SU-DHL-6 (cell line): ENCODE results near the gene BOD1.

Experiments
- H2AFZ ChIP-seq: fragments of 200-600 bp; sonication (generic); 2 replicates; pipeline ENCODE4 v1.6.1; 2014; ENCODE audit warnings: low read depth, mild to moderate bottlenecking, moderate library complexity, mixed read lengths, antibody characterized with exemption, low read length; ENCODE audit not compliant: severe bottlenecking
- H3F3A ChIP-seq: fragments of 200-600 bp; shearing (Covaris generic); 2 replicates; pipeline ENCODE4 v1.6.0; 2016; ENCODE audit warnings: antibody characterized with exemption, mild to moderate bottlenecking; ENCODE audit not compliant: insufficient read depth
- H3K27ac ChIP-seq: fragments of 200-600 bp; sonication (generic); 2 replicates; pipeline ENCODE4 v1.5.1; 2016; ENCODE audit warnings: low read depth, mild to moderate bottlenecking, low read length, moderate library complexity, mixed read lengths
- H3K27me3 ChIP-seq: fragments of 200-600 bp; sonication (generic), shearing (Covaris generic); 2 replicates; pipeline ENCODE4 v1.6.0; 2014; ENCODE audit warnings: mild to moderate bottlenecking, low read length
- H3K36me3 ChIP-seq: fragments of 200-600 bp; sonication (generic); 2 replicates; pipeline ENCODE4 v1.6.1; 2014; ENCODE audit warnings: mild to moderate bottlenecking, low read length, mixed read lengths
- H3K4me2 ChIP-seq: fragments of 300-600, 200-600 bp; shearing (Covaris generic), sonication (generic); 2 replicates; pipeline ENCODE4 v1.6.0; 2014; ENCODE audit warnings: low read length, low read depth, mild to moderate bottlenecking; ENCODE audit not compliant: poor library complexity, severe bottlenecking
- H3K4me3 ChIP-seq: fragments of 200-600 bp; sonication (generic); 2 replicates; pipeline ENCODE4 v1.5.1; 2014; ENCODE audit warnings: antibody characterized with exemption, low read length, mild to moderate bottlenecking, mixed read lengths; ENCODE audit not compliant: insufficient read depth, poor library complexity, severe bottlenecking
- H3K79me2 ChIP-seq: fragments of 200-600 bp; sonication (generic); 2 replicates; pipeline ENCODE4 v1.6.1; 2014; ENCODE audit warnings: mild to moderate bottlenecking, low read length, moderate library complexity; ENCODE audit not compliant: insufficient read depth
- H3K9ac ChIP-seq: fragments of 200-600 bp; sonication (generic); 2 replicates; pipeline ENCODE4 v1.7.0; 2014; ENCODE audit warnings: mild to moderate bottlenecking, low read length
- H3K9me2 ChIP-seq: fragments of 200-600 bp; sonication (generic); replicated peaks from 2 replicates; pipeline ENCODE4 v1.6.1; 2014; ENCODE audit warnings: low read length; ENCODE audit not compliant: insufficient read depth
- H3K9me3 ChIP-seq: fragments of 200-600 bp; sonication (generic); 2 replicates; pipeline ENCODE4 v1.6.1; 2014; ENCODE audit warnings: low read length, mixed read lengths; ENCODE audit not compliant: insufficient read depth
- H4K20me1 ChIP-seq: fragments of 200-600 bp; sonication (generic); 2 replicates; pipeline ENCODE4 v1.6.1; 2014; ENCODE audit warnings: low read depth, mild to moderate bottlenecking, antibody characterized with exemption, low read length, moderate library complexity, mixed read lengths
- EZH2phosphoT487 ChIP-seq: fragments of 200-600 bp; sonication (generic), shearing (Covaris generic); conservative IDR thresholded peaks from 2 replicates; pipeline ENCODE4 v1.6.1; 2018; ENCODE audit warnings: mild to moderate bottlenecking, antibody characterized with exemption, low read length, moderate library complexity, mixed read lengths
- TF ChIP-seq, protein P1 (sequence below): fragments of 200-600 bp; sonication (generic); IDR thresholded peaks from one replicate; pipeline ENCODE4 v1.5.1; 2017; ENCODE audit warnings: antibody characterized with exemption, mild to moderate bottlenecking, low read length, moderate library complexity; ENCODE audit not compliant: insufficient read depth, poor library complexity, severe bottlenecking

Gene BOD1

GRCh38 chr5:173568128-173568527 is 48.3 kb downstream of the BOD1 start:
- H2AFZ ChIP-seq, result no peak overlapping the region
- H3K9ac ChIP-seq, result no peak overlapping the region
- H3K4me2 ChIP-seq, result no peak overlapping the region
- no peaks in the 10 kb centered on the region for H3K79me2 ChIP-seq
- no peak overlapping the region for H3K27ac ChIP-seq
- H3K9me2 ChIP-seq, result no peaks in the 10 kb centered on the region
- H4K20me1 ChIP-seq, result no peaks in the 10 kb centered on the region
- no peaks in the 10 kb centered on the region for H3K9me3 ChIP-seq
- no peaks in the 10 kb centered on the region for H3F3A ChIP-seq
- no peak overlapping the region for H3K4me3 ChIP-seq
- H3K36me3 ChIP-seq, result no peaks in the 10 kb centered on the region
- TF ChIP-seq, protein P1, sequence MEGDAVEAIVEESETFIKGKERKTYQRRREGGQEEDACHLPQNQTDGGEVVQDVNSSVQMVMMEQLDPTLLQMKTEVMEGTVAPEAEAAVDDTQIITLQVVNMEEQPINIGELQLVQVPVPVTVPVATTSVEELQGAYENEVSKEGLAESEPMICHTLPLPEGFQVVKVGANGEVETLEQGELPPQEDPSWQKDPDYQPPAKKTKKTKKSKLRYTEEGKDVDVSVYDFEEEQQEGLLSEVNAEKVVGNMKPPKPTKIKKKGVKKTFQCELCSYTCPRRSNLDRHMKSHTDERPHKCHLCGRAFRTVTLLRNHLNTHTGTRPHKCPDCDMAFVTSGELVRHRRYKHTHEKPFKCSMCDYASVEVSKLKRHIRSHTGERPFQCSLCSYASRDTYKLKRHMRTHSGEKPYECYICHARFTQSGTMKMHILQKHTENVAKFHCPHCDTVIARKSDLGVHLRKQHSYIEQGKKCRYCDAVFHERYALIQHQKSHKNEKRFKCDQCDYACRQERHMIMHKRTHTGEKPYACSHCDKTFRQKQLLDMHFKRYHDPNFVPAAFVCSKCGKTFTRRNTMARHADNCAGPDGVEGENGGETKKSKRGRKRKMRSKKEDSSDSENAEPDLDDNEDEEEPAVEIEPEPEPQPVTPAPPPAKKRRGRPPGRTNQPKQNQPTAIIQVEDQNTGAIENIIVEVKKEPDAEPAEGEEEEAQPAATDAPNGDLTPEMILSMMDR, result no peak
- TF ChIP-seq EZH2phosphoT487, result no peak
- H3K27me3 ChIP-seq, result no peaks in the 10 kb centered on the region

- no peak overlapping the region for H3K27ac ChIP-seq
- no peaks in the 10 kb centered on the region for H3F3A ChIP-seq
- no peak overlapping the region for H2AFZ ChIP-seq
- H3K9ac ChIP-seq, result no peak overlapping the region
- H3K79me2 ChIP-seq, result no peaks in the 10 kb centered on the region
- H3K27me3 ChIP-seq, result peaks cover 3% of the 10 kb centered on the region; the same call in 1 of the 2 replicates
- H3K36me3 ChIP-seq, result no peaks in the 10 kb centered on the region
- no peak overlapping the region for H3K4me2 ChIP-seq
- H3K4me3 ChIP-seq, result no peak overlapping the region
- TF ChIP-seq, protein P1, result no peak
- no peak for TF ChIP-seq EZH2phosphoT487
- H4K20me1 ChIP-seq, result no peaks in the 10 kb centered on the region
- H3K9me3 ChIP-seq, result no peaks in the 10 kb centered on the region
- H3K9me2 ChIP-seq, result no peaks in the 10 kb centered on the region
Measured at GRCh38 chr5:173567548-173567947, 48.9 kb downstream of the BOD1 start.

DNA sequence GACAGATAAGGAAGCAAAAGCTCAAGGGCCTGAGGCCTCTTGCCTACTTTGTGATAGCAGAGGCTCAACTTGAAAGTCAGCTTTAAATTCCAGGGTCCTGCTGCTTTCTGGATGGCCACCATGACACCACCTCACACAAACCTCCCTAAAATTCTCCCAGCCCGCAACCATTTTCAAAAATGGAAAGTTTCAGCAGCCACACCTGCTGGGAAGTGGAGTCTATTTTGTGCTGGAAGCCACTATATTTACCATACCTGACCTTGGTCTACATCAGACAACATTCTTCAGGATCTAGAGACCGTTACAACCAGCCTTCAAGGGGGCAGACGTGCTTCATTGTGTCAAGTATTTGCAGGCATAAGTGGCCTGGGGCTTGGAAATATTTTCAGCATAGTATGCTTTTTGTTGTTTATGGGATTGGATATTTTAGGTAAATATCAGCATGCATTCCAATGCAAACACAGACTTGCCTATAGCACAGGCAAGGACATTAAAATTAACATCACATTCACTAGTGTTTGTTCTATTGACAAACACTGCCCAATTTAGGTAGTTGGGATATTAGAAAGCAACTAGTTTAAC is 50.9 kb downstream of the BOD1 start:
- no peaks in the 10 kb centered on the region for H3K9me2 ChIP-seq
- H3K9ac ChIP-seq, result no peak overlapping the region
- H3K36me3 ChIP-seq, result no peaks in the 10 kb centered on the region
- peaks cover 9% of the 10 kb centered on the region; the same call in 1 of the 2 replicates for H3K27me3 ChIP-seq
- TF ChIP-seq EZH2phosphoT487, result no peak
- TF ChIP-seq, protein P1, result no peak
- H3K9me3 ChIP-seq, result no peaks in the 10 kb centered on the region
- H3K4me3 ChIP-seq, result no peak overlapping the region
- no peak overlapping the region for H3K4me2 ChIP-seq
- no peaks in the 10 kb centered on the region for H3K79me2 ChIP-seq
- no peak overlapping the region for H2AFZ ChIP-seq
- H3F3A ChIP-seq, result no peaks in the 10 kb centered on the region
- H4K20me1 ChIP-seq, result no peaks in the 10 kb centered on the region
- no peak overlapping the region for H3K27ac ChIP-seq
